Inferior parietal cortex (tissue), 1 donor: Measurements from ENCODE around the gene STIM2.
A peak's percentile ranks its signal among the peaks of the same experiment; 100 is the strongest.
"Not testable (repeated sequence)": the region's sequence is repeated elsewhere in the genome, so short reads cannot be mapped to it uniquely, and the experiment has no call there.

Source experiments
- DNase-seq: peaks from one replicate; pipeline ENCODE4 v3.0.0-alpha.2; 2016; ENCODE audit errors: extremely low spot score

STIM2 gene

GRCh38 chr4:26953366-26953765, 92.7 kb downstream of the STIM2 start:
- no peak for DNase-seq

- no peak for DNase-seq
Observed at GRCh38 chr4:26953770-26954423, 93.3 kb downstream of the STIM2 start.

- no peak for DNase-seq
Observed at GRCh38 chr4:26955241-26955640, 94.6 kb downstream of the STIM2 start.

- no peak for DNase-seq
Observed at GRCh38 chr4:26958925-26959653, 98.4 kb downstream of the STIM2 start.

- no peak for DNase-seq
Observed at GRCh38 chr4:26959654-26960047, 99.0 kb downstream of the STIM2 start.

- no peak for DNase-seq
Observed at GRCh38 chr4:26962720-26963119, 102.1 kb downstream of the STIM2 start.

- no peak for DNase-seq
Observed at GRCh38 chr4:26964512-26964911, 103.9 kb downstream of the STIM2 start.

- DNase-seq, result no peak
Observed at GRCh38 chr4:26964994-26965393, 104.4 kb downstream of the STIM2 start.

GRCh38 chr4:26975464-26976181, 115.0 kb downstream of the STIM2 start:
- DNase-seq, result not testable (repeated sequence)

GRCh38 chr4:26978387-26979053, 117.9 kb downstream of the STIM2 start:
- no peak for DNase-seq

- no peak for DNase-seq
Observed at GRCh38 chr4:26984896-26985295, 124.3 kb downstream of the STIM2 start.

- DNase-seq, result no peak
Observed at GRCh38 chr4:26985873-26986272, 125.2 kb downstream of the STIM2 start.

GRCh38 chr4:26987191-26987590, 126.5 kb downstream of the STIM2 start:
- DNase-seq, result no peak

- no peak for DNase-seq
Observed at GRCh38 chr4:26991057-26991456, 130.4 kb downstream of the STIM2 start.

GRCh38 chr4:26992657-26993361, 132.2 kb downstream of the STIM2 start:
- DNase-seq, result peak; percentile 62

GRCh38 chr4:26993539-26993938, 132.9 kb downstream of the STIM2 start:
- no peak for DNase-seq

GRCh38 chr4:26993967-26994366, 133.3 kb downstream of the STIM2 start:
- DNase-seq, result no peak

GRCh38 chr4:26995316-26995715, 134.7 kb downstream of the STIM2 start:
- no peak for DNase-seq

- no peak for DNase-seq
Observed at GRCh38 chr4:26996745-26997144, 136.1 kb downstream of the STIM2 start.

GRCh38 chr4:26999689-27000088, 139.0 kb downstream of the STIM2 start:
- no peak for DNase-seq

GRCh38 chr4:27000122-27000521, 139.5 kb downstream of the STIM2 start:
- DNase-seq, result no peak

GRCh38 chr4:27000820-27001219, 140.2 kb downstream of the STIM2 start:
- no peak for DNase-seq
